Mesenchymal stem cell (in vitro differentiated cells and primary cell): ENCODE data around the gene PIP4K2A.

Source experiments
- DNase-seq: peaks from one replicate; pipeline ENCODE4 v3.0.0-alpha.2; 2013
- H2AFZ ChIP-seq: one replicate; pipeline ENCODE4 v1.6.1; 2013; ENCODE audit warnings: low read depth, mild to moderate bottlenecking, control low read depth, inconsistent platforms, low read length, moderate library complexity
- H2AK5ac ChIP-seq: 2 replicates; pipeline ENCODE4 v1.6.1; 2013; ENCODE audit warnings: low read length, moderate library complexity, mild to moderate bottlenecking, inconsistent platforms; ENCODE audit not compliant: severe bottlenecking
- H2BK120ac ChIP-seq: one replicate; pipeline ENCODE4 v1.6.1; 2013; ENCODE audit warnings: low read depth, mild to moderate bottlenecking, inconsistent platforms, low read length, moderate library complexity
- H2BK12ac ChIP-seq, 2 experiments: one replicate each; pipeline ENCODE4 v1.6.1; 2013; ENCODE audit warnings: inconsistent platforms in 2 of 2, low read length in 2 of 2, mild to moderate bottlenecking in 2 of 2, moderate library complexity in 2 of 2, control low read depth in 1 of 2
- H2BK15ac ChIP-seq: one replicate; pipeline ENCODE4 v1.6.1; 2013; ENCODE audit warnings: mild to moderate bottlenecking, low read depth, inconsistent platforms; ENCODE audit not compliant: poor library complexity, severe bottlenecking
- H2BK5ac ChIP-seq: 2 replicates; pipeline ENCODE4 v1.6.1; 2013; ENCODE audit warnings: low read depth, mild to moderate bottlenecking, low read length, control low read depth, inconsistent platforms; ENCODE audit not compliant: poor library complexity, severe bottlenecking
- H3K14ac ChIP-seq, 2 experiments: one replicate each; pipeline ENCODE4 v1.6.1; 2013; ENCODE audit warnings: inconsistent platforms in 2 of 2, low read length in 2 of 2, control low read depth in 1 of 2, mild to moderate bottlenecking in 1 of 2, moderate library complexity in 1 of 2
- H3K18ac ChIP-seq, 2 experiments: one replicate each; pipeline ENCODE4 v1.6.1; 2013; ENCODE audit warnings: inconsistent platforms in 2 of 2, low read length in 2 of 2, control low read depth in 1 of 2, low read depth in 1 of 2, mild to moderate bottlenecking in 1 of 2
- H3K23ac ChIP-seq, 2 experiments: one replicate each; pipeline ENCODE4 v1.6.1; 2013; ENCODE audit warnings: inconsistent platforms in 2 of 2, low read length in 2 of 2, mild to moderate bottlenecking in 2 of 2, moderate library complexity in 2 of 2, control low read depth in 1 of 2
- H3K27ac ChIP-seq: 2 replicates; pipeline ENCODE4 v1.5.1; 2013; ENCODE audit warnings: mild to moderate bottlenecking, moderate library complexity, low read length, control low read depth, inconsistent platforms; ENCODE audit not compliant: poor library complexity, severe bottlenecking
- H3K27me3 ChIP-seq, 2 experiments: 2 replicates each; pipeline versions ENCODE4 v1.6.1 to v1.7.0; 2013; ENCODE audit warnings: low read length in 2 of 2, mild to moderate bottlenecking in 2 of 2, moderate library complexity in 2 of 2, control low read depth in 1 of 2, inconsistent platforms in 1 of 2; ENCODE audit not compliant: control insufficient read depth in 1 of 2, insufficient read depth in 1 of 2
- H3K36me3 ChIP-seq, 2 experiments: 2 replicates each; pipeline versions ENCODE4 v1.6.1 to v1.7.0; 2013; ENCODE audit warnings: low read length in 2 of 2, control low read depth in 1 of 2, inconsistent platforms in 1 of 2, low read depth in 1 of 2, mild to moderate bottlenecking in 1 of 2; ENCODE audit not compliant: insufficient read depth in 2 of 2, control insufficient read depth in 1 of 2
- H3K4ac ChIP-seq, 2 experiments: one replicate each; pipeline ENCODE4 v1.6.1; 2013; ENCODE audit warnings: inconsistent platforms in 2 of 2, low read length in 2 of 2, mild to moderate bottlenecking in 2 of 2, moderate library complexity in 2 of 2, control low read depth in 1 of 2, low read depth in 1 of 2
- H3K4me1 ChIP-seq: 2 replicates; pipeline ENCODE4 v1.6.1; 2013; ENCODE audit warnings: low read depth, low read length, control low read depth; ENCODE audit not compliant: control insufficient read depth, insufficient read depth
- H3K4me2 ChIP-seq: 2 replicates; pipeline ENCODE4 v1.6.1; 2013; ENCODE audit warnings: low read length, mild to moderate bottlenecking, inconsistent platforms; ENCODE audit not compliant: poor library complexity, severe bottlenecking
- H3K4me3 ChIP-seq, 2 experiments: 2 replicates each; pipeline versions ENCODE4 v1.5.1 to v1.7.0; 2013; ENCODE audit warnings: low read length in 2 of 2, mild to moderate bottlenecking in 2 of 2, control low read depth in 1 of 2, low read depth in 1 of 2; ENCODE audit not compliant: insufficient read depth in 1 of 2
- H3K79me1 ChIP-seq: replicated peaks from 2 replicates; pipeline ENCODE4 v1.6.1; 2013; ENCODE audit warnings: mild to moderate bottlenecking, control low read depth, low read length, inconsistent platforms; ENCODE audit not compliant: poor library complexity, severe bottlenecking
- H3K9ac ChIP-seq: 2 replicates; pipeline ENCODE4 v1.7.0; 2013; ENCODE audit warnings: mild to moderate bottlenecking, low read length, moderate library complexity
- H3K9me3 ChIP-seq: 2 replicates; pipeline ENCODE4 v1.7.0; 2013; ENCODE audit warnings: mild to moderate bottlenecking, low read length; ENCODE audit not compliant: control insufficient read depth
- H4K8ac ChIP-seq: one replicate; pipeline ENCODE4 v1.6.1; 2013; ENCODE audit warnings: inconsistent platforms, mild to moderate bottlenecking, low read length, moderate library complexity
- H4K91ac ChIP-seq: one replicate; pipeline ENCODE4 v1.6.1; 2013; ENCODE audit warnings: mild to moderate bottlenecking, low read length, inconsistent platforms
- WGBS: methylation state at CpG from one replicate; pipeline ENCODE4 v1.1.7; 2013; ENCODE audit warnings: mixed read lengths; 5-methylcytosine and 5-hydroxymethylcytosine counted together

Gene PIP4K2A

GRCh38 chr10:22679608-22680007 is 34.8 kb downstream of the PIP4K2A start:
- Histone ChIP-seq H2BK5ac (no peak overlapping the region), H4K91ac (no peak overlapping the region), H3K9ac (no peak overlapping the region), H2AFZ (no peak overlapping the region), H3K36me3 (no peaks in the 10 kb centered on the region), H3K18ac (no peak overlapping the region), H3K4me3 (no peak overlapping the region), H3K9me3 (no peaks in the 10 kb centered on the region), H2AK5ac (no peak overlapping the region), H3K4me1 (peaks cover 18% of the 10 kb centered on the region), H4K8ac (no peak overlapping the region), H3K23ac (no peak overlapping the region), H3K27ac (no peak overlapping the region), H3K27me3 (no peaks in the 10 kb centered on the region), H2BK12ac (no peak overlapping the region), H3K79me1 (peaks cover 8% of the 10 kb centered on the region), H3K4ac (no peak overlapping the region), H3K14ac (no peak overlapping the region), H2BK15ac (no peak overlapping the region), H2BK120ac (no peak overlapping the region), H3K4me2 (no peak overlapping the region)
- 100% methylated on average over 1 of the region's 1 CpG for WGBS
- DNase-seq: no peak

GRCh38 chr10:22677333-22677732 is 37.0 kb downstream of the PIP4K2A start:
- Histone ChIP-seq H3K18ac (no peak overlapping the region), H2AK5ac (no peak overlapping the region), H3K79me1 (peaks cover 4% of the 10 kb centered on the region), H3K4ac (no peak overlapping the region), H2BK5ac (no peak overlapping the region), H3K36me3 (no peaks in the 10 kb centered on the region), H3K4me2 (no peak overlapping the region), H2BK15ac (no peak overlapping the region), H2AFZ (no peak overlapping the region), H4K91ac (no peak overlapping the region), H3K27me3 (no peaks in the 10 kb centered on the region), H3K14ac (no peak overlapping the region), H3K9me3 (no peaks in the 10 kb centered on the region), H2BK120ac (no peak overlapping the region), H2BK12ac (no peak overlapping the region), H3K4me1 (peaks cover 6% of the 10 kb centered on the region), H3K23ac (no peak overlapping the region), H4K8ac (no peak overlapping the region), H3K27ac (no peak overlapping the region), H3K9ac (no peak overlapping the region), H3K4me3 (no peak overlapping the region)
- over 99% methylated on average over 4 of the region's 5 CpGs for WGBS
- no peak for DNase-seq

DNA sequence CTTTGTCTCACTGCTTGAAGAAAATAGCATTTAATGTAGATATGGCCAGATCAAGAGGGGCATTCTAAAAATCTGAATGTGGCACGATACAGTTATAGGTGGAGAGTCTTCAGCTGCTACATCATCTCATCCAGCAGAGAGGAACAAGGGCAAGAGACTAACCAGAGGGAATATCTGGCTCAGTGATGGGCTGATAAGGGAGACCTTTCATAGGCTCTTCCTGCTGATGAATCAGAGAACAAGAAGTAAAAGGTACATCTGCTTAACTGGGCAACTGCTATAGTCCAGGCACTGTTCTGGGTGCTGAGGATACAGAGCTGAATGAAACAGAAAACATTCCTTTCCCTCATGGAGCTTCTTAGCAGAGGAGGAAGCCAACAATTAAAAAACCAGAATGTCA is 37.9 kb downstream of the PIP4K2A start:
- Histone ChIP-seq H3K18ac (no peak overlapping the region), H4K91ac (no peak overlapping the region), H3K36me3 (peaks cover 0 to under 1% of the 10 kb centered on the region in 2 experiments), H3K79me1 (peaks cover 5% of the 10 kb centered on the region), H3K14ac (no peak overlapping the region), H3K4ac (no peak overlapping the region), H2BK120ac (no peak overlapping the region), H3K4me2 (no peak overlapping the region), H3K23ac (no peak overlapping the region), H2BK5ac (no peak overlapping the region), H3K4me3 (no peak overlapping the region), H3K9ac (no peak overlapping the region), H2AFZ (no peak overlapping the region), H2BK15ac (no peak overlapping the region), H2BK12ac (no peak overlapping the region), H3K27ac (no peak overlapping the region), H2AK5ac (no peak overlapping the region), H3K27me3 (no peaks in the 10 kb centered on the region), H4K8ac (no peak overlapping the region), H3K4me1 (peaks cover 5% of the 10 kb centered on the region), H3K9me3 (no peaks in the 10 kb centered on the region)
- DNase-seq: no peak
- WGBS: 78% methylated on average over 1 of the region's 1 CpG

GRCh38 chr10:22674573-22674930 is 39.8 kb downstream of the PIP4K2A start:
- H3K14ac ChIP-seq: no peak overlapping the region
- no peaks in the 10 kb centered on the region for H3K27me3 ChIP-seq
- no peak overlapping the region for H4K8ac ChIP-seq
- peaks cover 0 to 2% of the 10 kb centered on the region in 2 experiments for H3K36me3 ChIP-seq
- H3K27ac ChIP-seq: no peak overlapping the region
- H2BK12ac ChIP-seq: no peak overlapping the region
- H3K4me1 ChIP-seq: peaks cover 2% of the 10 kb centered on the region
- peak; percentile 33 for DNase-seq
- peak overlapping the region; percentile 31 for H3K9ac ChIP-seq
- no peak overlapping the region for H3K4me2 ChIP-seq
- H2AK5ac ChIP-seq: no peak overlapping the region
- no peak overlapping the region for H3K23ac ChIP-seq
- H3K79me1 ChIP-seq: peaks cover 11% of the 10 kb centered on the region
- no peak overlapping the region for H2BK15ac ChIP-seq
- H3K4ac ChIP-seq: no peak overlapping the region
- 80% methylated on average over 2 of the region's 3 CpGs for WGBS
- no peak overlapping the region for H4K91ac ChIP-seq
- H2BK5ac ChIP-seq: no peak overlapping the region
- H3K18ac ChIP-seq: no peak overlapping the region
- H2AFZ ChIP-seq: no peak overlapping the region
- H3K4me3 ChIP-seq: no peak overlapping the region
- H3K9me3 ChIP-seq: no peaks in the 10 kb centered on the region
- no peak overlapping the region for H2BK120ac ChIP-seq
